Right atrium auricular region (tissue), 2 donors: ENCODE measurements around the gene MAP7. TPM values are rescaled to one million over a fixed set of nuclear protein-coding genes. Genes with fewer than 3 reads are reported as not detected.

Source experiments
- DNase-seq: peaks from one replicate; pipeline ENCODE4 v3.0.0-alpha.2; 2019; ENCODE audit warnings: low spot score
- H3K27ac ChIP-seq, 2 donors: fragments of 200-600 bp; sonication (generic); 1 replicate in 1 of 2; 2 replicates in 1 of 2; pipeline ENCODE4 v1.5.1; 2016 to 2019
- H3K27me3 ChIP-seq, 2 donors: fragments of 200-600 bp; sonication (generic); one replicate each; pipeline versions ENCODE4 v1.5.1 to v1.6.0; 2017 to 2019
- H3K36me3 ChIP-seq: fragments of 200-600 bp; sonication (generic); one replicate; pipeline ENCODE4 v1.5.1; 2016
- H3K4me1 ChIP-seq, 2 donors: fragments of 200-600 bp; sonication (generic); one replicate each; pipeline versions ENCODE4 v1.5.1 to v1.6.0; 2017 to 2019
- H3K4me3 ChIP-seq, 2 donors: fragments of 200-600 bp; sonication (generic); 1 replicate in 1 of 2; 2 replicates in 1 of 2; pipeline ENCODE4 v1.5.1; 2017 to 2019; ENCODE audit warnings: mild to moderate bottlenecking in 1 of 2, moderate library complexity in 1 of 2
- H3K9me3 ChIP-seq, 2 donors: fragments of 200-600 bp; sonication (generic); one replicate each; pipeline ENCODE4 v1.5.1; 2019
- total RNA-seq, 2 donors: library from RNA; depleted of rRNA; stranded (reverse); fragments of >200 nt; gene quantifications; one replicate each; pipeline ENCODE4 v1.1.0, GENCODE V29; 2016
- TF ChIP-seq, protein P1 (sequence below), 2 donors: fragments of 200-600 bp; sonication (generic); IDR thresholded peaks; one replicate each; pipeline ENCODE4 v1.5.1; 2019; ENCODE audit warnings: antibody characterized with exemption in 2 of 2

Gene MAP7
- total RNA-seq, 2 donors from 2014 or later: 1.0 to 1.3 TPM

DNA sequence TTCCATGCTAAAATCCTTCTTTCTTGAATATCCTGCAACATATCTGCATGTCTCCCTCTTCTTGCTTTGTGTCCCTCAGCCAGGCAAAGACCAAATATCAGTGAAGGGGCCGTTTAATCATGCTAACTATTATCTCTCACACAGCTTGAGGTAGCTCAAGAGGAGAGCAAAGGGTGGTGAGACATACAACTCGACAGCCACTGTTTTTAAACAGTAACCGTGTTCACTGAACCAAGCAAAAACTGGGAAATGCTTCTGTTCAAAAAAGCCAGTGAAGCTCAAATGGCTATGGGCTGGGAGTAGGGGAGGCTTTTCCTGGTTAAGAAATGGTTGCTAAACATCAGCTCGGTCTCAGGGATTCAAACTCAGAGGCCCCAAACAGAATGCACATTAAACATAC, 83.4 kb downstream of the MAP7 start:
- Histone ChIP-seq H3K9me3 (no peaks in the 10 kb centered on the region), H3K4me1 (no peaks in the 10 kb centered on the region), H3K27me3 (no peaks in the 10 kb centered on the region), H3K4me3 (no peak overlapping the region), H3K36me3 (no peaks in the 10 kb centered on the region), H3K27ac (no peak overlapping the region)
- DNase-seq: no peak
- TF ChIP-seq, protein P1, sequence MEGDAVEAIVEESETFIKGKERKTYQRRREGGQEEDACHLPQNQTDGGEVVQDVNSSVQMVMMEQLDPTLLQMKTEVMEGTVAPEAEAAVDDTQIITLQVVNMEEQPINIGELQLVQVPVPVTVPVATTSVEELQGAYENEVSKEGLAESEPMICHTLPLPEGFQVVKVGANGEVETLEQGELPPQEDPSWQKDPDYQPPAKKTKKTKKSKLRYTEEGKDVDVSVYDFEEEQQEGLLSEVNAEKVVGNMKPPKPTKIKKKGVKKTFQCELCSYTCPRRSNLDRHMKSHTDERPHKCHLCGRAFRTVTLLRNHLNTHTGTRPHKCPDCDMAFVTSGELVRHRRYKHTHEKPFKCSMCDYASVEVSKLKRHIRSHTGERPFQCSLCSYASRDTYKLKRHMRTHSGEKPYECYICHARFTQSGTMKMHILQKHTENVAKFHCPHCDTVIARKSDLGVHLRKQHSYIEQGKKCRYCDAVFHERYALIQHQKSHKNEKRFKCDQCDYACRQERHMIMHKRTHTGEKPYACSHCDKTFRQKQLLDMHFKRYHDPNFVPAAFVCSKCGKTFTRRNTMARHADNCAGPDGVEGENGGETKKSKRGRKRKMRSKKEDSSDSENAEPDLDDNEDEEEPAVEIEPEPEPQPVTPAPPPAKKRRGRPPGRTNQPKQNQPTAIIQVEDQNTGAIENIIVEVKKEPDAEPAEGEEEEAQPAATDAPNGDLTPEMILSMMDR (IDR thresholded peaks at IDR 0.05): no peak

DNA sequence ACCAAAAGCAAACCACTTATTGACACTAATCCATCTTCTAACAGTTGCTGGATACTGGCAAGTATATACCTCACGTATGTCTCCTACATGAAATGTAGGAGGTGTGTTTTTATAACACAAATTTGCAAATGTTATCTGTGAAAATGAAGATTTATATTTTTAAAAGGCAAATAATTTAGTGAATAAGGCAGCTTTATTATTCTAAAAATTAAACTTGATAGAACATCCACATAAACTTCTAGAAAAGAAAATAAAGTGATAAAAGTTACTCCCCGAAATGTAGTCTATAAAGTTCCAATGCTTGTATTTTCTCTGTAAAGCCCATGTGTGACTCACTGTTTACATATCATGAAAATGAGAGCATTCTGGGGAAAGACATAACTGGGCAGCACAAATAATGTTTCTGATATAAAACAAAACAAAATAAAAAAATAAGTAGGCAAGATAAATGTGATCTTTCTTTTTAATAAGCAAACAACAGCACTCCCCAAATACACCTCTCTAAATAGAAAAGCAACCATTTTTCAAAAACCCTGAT, 84.4 kb downstream of the MAP7 start:
- H3K4me1 ChIP-seq: no peaks in the 10 kb centered on the region
- H3K4me3 ChIP-seq: no peak overlapping the region
- H3K9me3 ChIP-seq: no peaks in the 10 kb centered on the region
- H3K36me3 ChIP-seq: no peaks in the 10 kb centered on the region
- TF ChIP-seq, protein P1 (IDR thresholded peaks at IDR 0.05): no peak
- H3K27me3 ChIP-seq: no peaks in the 10 kb centered on the region
- DNase-seq: no peak
- H3K27ac ChIP-seq: no peak overlapping the region

DNA sequence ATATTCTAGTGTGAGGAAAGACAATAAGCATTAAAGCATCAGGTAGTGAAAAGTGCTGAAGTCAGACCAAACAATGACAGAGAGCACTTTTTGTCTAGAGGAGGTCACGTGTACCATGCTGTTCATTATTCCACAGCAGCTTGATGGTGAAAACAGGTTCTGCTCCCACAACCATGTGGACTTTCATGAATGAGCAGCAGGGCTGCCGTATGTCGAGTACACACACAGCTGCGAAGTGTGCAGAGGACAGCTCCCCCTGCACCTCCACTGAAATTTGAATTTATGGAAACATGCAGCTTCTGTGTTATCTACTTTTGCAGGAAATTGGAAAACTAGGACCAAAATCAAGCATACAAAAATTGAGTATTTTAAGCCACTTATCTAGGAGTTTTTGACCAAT, 85.3 kb downstream of the MAP7 start:
- Histone ChIP-seq H3K27ac (no peak overlapping the region), H3K27me3 (no peaks in the 10 kb centered on the region), H3K9me3 (no peaks in the 10 kb centered on the region), H3K36me3 (no peaks in the 10 kb centered on the region), H3K4me1 (no peaks in the 10 kb centered on the region), H3K4me3 (no peak overlapping the region)
- TF ChIP-seq, protein P1 (IDR thresholded peaks at IDR 0.05): no peak
- DNase-seq: no peak

DNA sequence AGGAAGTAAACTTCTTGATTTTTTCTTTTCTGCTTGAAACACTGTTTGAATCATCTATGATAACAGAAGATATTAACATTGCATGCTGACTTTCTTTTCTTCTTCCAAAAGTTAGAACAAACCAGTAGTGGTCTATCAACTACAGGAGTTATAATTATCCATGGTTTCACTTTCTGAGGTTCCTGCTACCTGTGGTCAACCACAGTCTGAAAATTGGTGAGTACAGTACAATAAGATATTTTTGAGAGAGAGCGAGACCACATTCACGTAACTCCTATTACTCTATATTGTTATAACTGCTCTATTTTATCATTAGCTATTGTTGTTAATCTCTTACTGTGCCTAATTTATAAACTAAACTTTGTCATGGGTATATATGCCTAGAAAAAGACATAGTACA, 86.1 kb downstream of the MAP7 start:
- Histone ChIP-seq H3K36me3 (no peaks in the 10 kb centered on the region), H3K27me3 (no peaks in the 10 kb centered on the region), H3K27ac (no peak overlapping the region), H3K9me3 (no peaks in the 10 kb centered on the region), H3K4me3 (no peak overlapping the region), H3K4me1 (no peaks in the 10 kb centered on the region)
- DNase-seq: no peak
- TF ChIP-seq, protein P1 (IDR thresholded peaks at IDR 0.05): no peak

DNA sequence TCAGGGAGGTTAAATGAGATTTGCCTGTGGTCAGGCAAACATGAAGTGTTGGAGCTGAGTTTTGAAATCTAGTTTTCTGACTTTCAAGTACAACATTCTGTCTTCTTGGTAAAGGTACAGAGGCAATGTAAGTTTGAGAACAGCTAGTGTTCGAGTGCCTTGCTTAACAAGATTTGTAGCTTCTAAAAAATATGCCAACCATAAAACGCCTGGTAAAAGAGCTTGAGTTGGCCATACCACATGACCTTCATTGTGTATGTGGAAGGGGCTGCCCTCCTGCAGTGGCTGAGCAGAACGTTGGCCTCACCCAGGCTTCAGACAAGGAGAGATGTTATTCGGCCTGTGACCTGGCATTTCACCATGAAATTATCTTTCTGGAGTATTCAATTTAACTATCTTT, 86.5 kb downstream of the MAP7 start:
- Histone ChIP-seq H3K36me3 (no peaks in the 10 kb centered on the region), H3K9me3 (no peaks in the 10 kb centered on the region), H3K27me3 (no peaks in the 10 kb centered on the region), H3K4me1 (no peaks in the 10 kb centered on the region), H3K4me3 (no peak overlapping the region), H3K27ac (no peak overlapping the region)
- no peak for DNase-seq
- TF ChIP-seq, protein P1 (IDR thresholded peaks at IDR 0.05): no peak

DNA sequence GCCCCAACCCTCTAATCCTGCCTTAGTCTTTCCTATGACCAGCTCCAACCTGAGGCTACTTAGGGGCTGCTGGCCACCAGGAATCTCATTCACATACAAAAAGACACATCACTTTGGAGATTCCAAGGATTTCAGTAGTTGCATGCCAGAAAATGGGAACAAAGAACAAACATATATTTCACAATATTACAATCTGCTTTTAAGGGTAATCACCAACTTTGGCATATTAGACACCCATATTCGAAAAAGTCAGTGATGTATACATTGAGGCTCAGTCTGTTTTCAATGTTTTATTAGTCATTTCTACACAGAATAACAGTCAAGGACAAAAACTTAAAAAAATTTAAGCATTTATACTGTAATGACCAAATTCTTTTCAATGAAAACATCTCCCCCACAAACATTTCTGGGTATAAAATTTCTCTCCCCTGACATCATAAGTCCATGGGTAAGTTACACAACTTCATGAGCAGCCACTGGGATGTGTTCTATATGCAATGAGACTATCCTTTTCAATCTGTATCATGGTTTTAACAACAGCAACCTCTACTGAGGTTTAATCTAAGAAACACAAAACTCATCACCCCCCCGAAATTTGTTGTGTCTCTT, 103.5 kb downstream of the MAP7 start:
- Histone ChIP-seq H3K9me3 (peaks cover 0 to 11% of the 10 kb centered on the region in 2 donors), H3K36me3 (no peaks in the 10 kb centered on the region), H3K27ac (no peak overlapping the region), H3K4me1 (no peaks in the 10 kb centered on the region), H3K27me3 (no peaks in the 10 kb centered on the region), H3K4me3 (no peak overlapping the region)
- TF ChIP-seq, protein P1 (IDR thresholded peaks at IDR 0.05): no peak
- no peak for DNase-seq
